MM.1S (cell line): ENCODE data around the gene MYLK3.

Experiments
- EZH2 ChIP-seq: fragments of 300-600 bp; sonication (generic); optimal IDR thresholded peaks from 2 replicates; pipeline ENCODE3; 2017; ENCODE audit warnings: low read depth, mild to moderate bottlenecking, antibody characterized with exemption, low read length, mixed read lengths
- TF ChIP-seq, protein P1 (sequence below): fragments of 300-600 bp; sonication (generic); IDR thresholded peaks from 2 replicates; pipeline ENCODE4 v1.5.1; 2016; ENCODE audit warnings: antibody characterized with exemption, low read length, mixed read lengths

- TF ChIP-seq, protein P1, sequence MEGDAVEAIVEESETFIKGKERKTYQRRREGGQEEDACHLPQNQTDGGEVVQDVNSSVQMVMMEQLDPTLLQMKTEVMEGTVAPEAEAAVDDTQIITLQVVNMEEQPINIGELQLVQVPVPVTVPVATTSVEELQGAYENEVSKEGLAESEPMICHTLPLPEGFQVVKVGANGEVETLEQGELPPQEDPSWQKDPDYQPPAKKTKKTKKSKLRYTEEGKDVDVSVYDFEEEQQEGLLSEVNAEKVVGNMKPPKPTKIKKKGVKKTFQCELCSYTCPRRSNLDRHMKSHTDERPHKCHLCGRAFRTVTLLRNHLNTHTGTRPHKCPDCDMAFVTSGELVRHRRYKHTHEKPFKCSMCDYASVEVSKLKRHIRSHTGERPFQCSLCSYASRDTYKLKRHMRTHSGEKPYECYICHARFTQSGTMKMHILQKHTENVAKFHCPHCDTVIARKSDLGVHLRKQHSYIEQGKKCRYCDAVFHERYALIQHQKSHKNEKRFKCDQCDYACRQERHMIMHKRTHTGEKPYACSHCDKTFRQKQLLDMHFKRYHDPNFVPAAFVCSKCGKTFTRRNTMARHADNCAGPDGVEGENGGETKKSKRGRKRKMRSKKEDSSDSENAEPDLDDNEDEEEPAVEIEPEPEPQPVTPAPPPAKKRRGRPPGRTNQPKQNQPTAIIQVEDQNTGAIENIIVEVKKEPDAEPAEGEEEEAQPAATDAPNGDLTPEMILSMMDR, result no peak
- no peak for TF ChIP-seq EZH2
These were observed 21.0 kb downstream of the MYLK3 start for GRCh38 chr16:46727184-46727583.
